Endothelial cell of umbilical vein (primary cell): ENCODE results near the gene TRAPPC4. TPM values are rescaled to one million over a fixed set of nuclear protein-coding genes. Genes with fewer than 3 reads are reported as not detected.

Experiments used
- BruUV-seq: library from RNA; stranded (reverse); fragments of 400-500 nt; replicated peaks from 2 replicates; lab custom pipeline; 2021; lab: Mats Ljungman, UMichigan
- CTCF ChIA-PET: fragments of 300-600, 350-600 bp; sonication (Branson Sonifier 250); formaldehyde crosslinking; loops from one replicate; lab custom pipeline; 2021; ENCODE audit warnings: antibody characterized with exemption, inconsistent platforms; lab: Charles Lee
- POLR2A ChIA-PET: fragments of 300-600, 350-600 bp; sonication (Branson Sonifier 250); formaldehyde crosslinking; loops from one replicate; lab custom pipeline; 2021; ENCODE audit warnings: antibody characterized with exemption, inconsistent platforms; lab: Charles Lee
- DNase-seq: peaks from one replicate; pipeline ENCODE4 v3.0.0-alpha.2; 2011; ENCODE audit warnings: low read depth, low spot score
- FAIRE-seq: peaks from 2 replicates; lab custom pipeline; 2011; peaks lifted over from hg19 to GRCh38; lab: Jason Lieb, UNC
- H2AFZ ChIP-seq: 2 replicates; pipeline ENCODE4 v1.6.0; 2012; ENCODE audit warnings: low read depth, low read length, control low read depth, inconsistent platforms
- H3K27ac ChIP-seq: 2 replicates; pipeline ENCODE4 v1.5.1; 2011; ENCODE audit warnings: low read depth, mild to moderate bottlenecking, control low read depth, low read length, moderate library complexity; ENCODE audit not compliant: insufficient read depth
- H3K27me3 ChIP-seq, 2 experiments: 2 replicates each; pipeline versions ENCODE4 v1.6.0 to v1.6.1; 2011; ENCODE audit warnings: low read length in 2 of 2, mixed read lengths in 1 of 2; ENCODE audit not compliant: control insufficient read depth in 2 of 2, insufficient read depth in 2 of 2
- H3K36me3 ChIP-seq, 2 experiments: 2 replicates in 1 of 2; 3 replicates in 1 of 2; pipeline ENCODE4 v1.5.1; 2011; ENCODE audit warnings: low read length in 2 of 2, mild to moderate bottlenecking in 1 of 2, moderate library complexity in 1 of 2; ENCODE audit not compliant: control insufficient read depth in 2 of 2, insufficient read depth in 2 of 2; ENCODE audit errors: extremely low read depth in 1 of 2
- H3K4me1 ChIP-seq: 3 replicates; pipeline ENCODE4 v1.5.1; 2011; ENCODE audit warnings: mild to moderate bottlenecking, low read length; ENCODE audit not compliant: control insufficient read depth, insufficient read depth; ENCODE audit errors: extremely low read depth
- H3K4me2 ChIP-seq: 2 replicates; pipeline ENCODE4 v1.6.1; 2011; ENCODE audit warnings: low read length, control low read depth, mixed read lengths; ENCODE audit not compliant: insufficient read depth
- H3K4me3 ChIP-seq, 3 experiments: fragments of 200-600 bp in 1 of 3; sonication (generic), shearing (Covaris generic) in 1 of 3; replicated peaks in 1 of 3; 2 replicates each; pipeline ENCODE4 v1.5.1; 2011 to 2016; ENCODE audit warnings: control low read depth in 3 of 3, low read length in 3 of 3, mild to moderate bottlenecking in 2 of 3, inconsistent platforms in 1 of 3, low read depth in 1 of 3, moderate library complexity in 1 of 3; ENCODE audit not compliant: insufficient read depth in 1 of 3
- H3K79me2 ChIP-seq: 2 replicates; pipeline ENCODE4 v1.6.0; 2012; ENCODE audit warnings: low read length, inconsistent platforms; ENCODE audit not compliant: control insufficient read depth, insufficient read depth
- H3K9ac ChIP-seq: replicated peaks from 2 replicates; pipeline ENCODE3; 2011; ENCODE audit warnings: low read length, control low read depth; ENCODE audit not compliant: insufficient read depth; ENCODE audit errors: extremely low read depth
- H3K9me1 ChIP-seq: replicated peaks from 3 replicates; pipeline ENCODE4 v1.6.0; 2011; ENCODE audit warnings: mild to moderate bottlenecking, low read length; ENCODE audit not compliant: control insufficient read depth, insufficient read depth; ENCODE audit errors: extremely low read depth
- H3K9me3 ChIP-seq: replicated peaks from 2 replicates; pipeline ENCODE4 v1.5.1; 2012; ENCODE audit warnings: low read length, inconsistent platforms; ENCODE audit not compliant: control insufficient read depth, insufficient read depth
- H4K20me1 ChIP-seq: replicated peaks from 2 replicates; pipeline ENCODE3; 2011; ENCODE audit warnings: mild to moderate bottlenecking, low read length; ENCODE audit not compliant: control insufficient read depth, insufficient read depth; ENCODE audit errors: extremely low read depth
- EZH2 ChIP-seq: IDR thresholded peaks from 2 replicates; pipeline ENCODE4 v1.6.1; 2012; ENCODE audit warnings: borderline replicate concordance, low read depth, mild to moderate bottlenecking, moderate library complexity, low read length, inconsistent platforms; ENCODE audit not compliant: severe bottlenecking
- GATA2 ChIP-seq: IDR thresholded peaks from 2 replicates; pipeline ENCODE4 v1.7.0; 2011; ENCODE audit warnings: low read depth, mild to moderate bottlenecking, moderate library complexity, mixed read lengths, low read length; ENCODE audit not compliant: insufficient read length, insufficient read depth
- MAX ChIP-seq: IDR thresholded peaks from 2 replicates; pipeline ENCODE4 v1.6.1; 2011; ENCODE audit not compliant: insufficient read depth, insufficient read length
- POLR2AphosphoS5 ChIP-seq: IDR thresholded peaks from 2 replicates; pipeline ENCODE4 v1.6.1; 2012; ENCODE audit warnings: low read depth, mild to moderate bottlenecking, control low read depth, low read length, moderate library complexity; ENCODE audit not compliant: insufficient read depth
- dilution Hi-C: fragments of 300-500 bp; cut with MboI; formaldehyde crosslinking; loops from one replicate; pipeline ENCODE4 v1.15.0; 2019; ENCODE audit warnings: low sequenced_read_pairs; ENCODE audit not compliant: extremely low pct_ligation_motif_present
- intact Hi-C: fragments of 100-400 bp; cut with micrococcal nuclease; formaldehyde crosslinking; loops from one replicate; pipeline ENCODE4 v1.10.0; 2022
- polyA plus RNA-seq, 4 experiments: library from polyadenylated mRNA; depleted of rRNA in 3 of 4; stranded (reverse) in 3 of 4; unstranded in 1 of 4; fragments of >200 nt; gene quantifications; 2 replicates each; pipeline versions ENCODE4 v1.2.1 to v1.2.3, GENCODE V29; 2011 to 2012; ENCODE audit warnings: missing spikeins in 1 of 4
- total RNA-seq: library from RNA; stranded (reverse); gene quantifications from 2 replicates; pipeline ENCODE4 v1.2.3, GENCODE V29; 2021
- TF ChIP-seq, protein P1 (sequence below), 2 donors: IDR thresholded peaks; 1 replicate in 1 of 2; 2 replicates in 1 of 2; pipeline ENCODE4 v1.5.1; 2011; ENCODE audit warnings: low read length in 2 of 2, mild to moderate bottlenecking in 2 of 2, moderate library complexity in 2 of 2, control low read depth in 1 of 2, inconsistent platforms in 1 of 2, low read depth in 1 of 2; ENCODE audit not compliant: insufficient read depth in 1 of 2; ENCODE audit errors: extremely low read depth in 1 of 2

TRAPPC4 gene
- total and polyA plus RNA-seq, 2 donors (not counting 3 experiments of a cell fraction or from before 2014, with no cell fraction given): 64.2 to 224 TPM

- POLR2A ChIA-PET: no interaction called here
- Histone ChIP-seq H2AFZ (no peak overlapping the region), H3K27me3 (no peaks in the 10 kb centered on the region), H4K20me1 (no peaks in the 10 kb centered on the region), H3K4me2 (no peak overlapping the region), H3K4me1 (peaks cover 16% of the 10 kb centered on the region), H3K9ac (no peak overlapping the region), H3K36me3 (peaks cover 6 to 19% of the 10 kb centered on the region in 2 experiments), H3K4me3 (no peak overlapping the region), H3K9me1 (no peaks in the 10 kb centered on the region), H3K9me3 (no peaks in the 10 kb centered on the region), H3K79me2 (no peaks in the 10 kb centered on the region), H3K27ac (no peak overlapping the region)
- intact Hi-C loops: no loop called here
- DNase-seq (no peak), FAIRE-seq (no peak)
- CTCF ChIA-PET: no interaction called here
- dilution Hi-C loops: no loop called here
- TF ChIP-seq POLR2AphosphoS5 (no peak), GATA2 (no peak), MAX (no peak), EZH2 (no peak)
- TF ChIP-seq, protein P1, sequence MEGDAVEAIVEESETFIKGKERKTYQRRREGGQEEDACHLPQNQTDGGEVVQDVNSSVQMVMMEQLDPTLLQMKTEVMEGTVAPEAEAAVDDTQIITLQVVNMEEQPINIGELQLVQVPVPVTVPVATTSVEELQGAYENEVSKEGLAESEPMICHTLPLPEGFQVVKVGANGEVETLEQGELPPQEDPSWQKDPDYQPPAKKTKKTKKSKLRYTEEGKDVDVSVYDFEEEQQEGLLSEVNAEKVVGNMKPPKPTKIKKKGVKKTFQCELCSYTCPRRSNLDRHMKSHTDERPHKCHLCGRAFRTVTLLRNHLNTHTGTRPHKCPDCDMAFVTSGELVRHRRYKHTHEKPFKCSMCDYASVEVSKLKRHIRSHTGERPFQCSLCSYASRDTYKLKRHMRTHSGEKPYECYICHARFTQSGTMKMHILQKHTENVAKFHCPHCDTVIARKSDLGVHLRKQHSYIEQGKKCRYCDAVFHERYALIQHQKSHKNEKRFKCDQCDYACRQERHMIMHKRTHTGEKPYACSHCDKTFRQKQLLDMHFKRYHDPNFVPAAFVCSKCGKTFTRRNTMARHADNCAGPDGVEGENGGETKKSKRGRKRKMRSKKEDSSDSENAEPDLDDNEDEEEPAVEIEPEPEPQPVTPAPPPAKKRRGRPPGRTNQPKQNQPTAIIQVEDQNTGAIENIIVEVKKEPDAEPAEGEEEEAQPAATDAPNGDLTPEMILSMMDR (IDR thresholded peaks at IDR 0.05; ENCODE audit: extremely low read depth in 1 of 2, insufficient read depth in 1 of 2, low read depth in 1 of 2, low read length in 2 of 2): no peak
- no TSS peak for BruUV-seq
Observed at GRCh38 chr11:119025978-119026766, 7.6 kb downstream of the TRAPPC4 start.
